ENCODE data around the gene BCL2L11.

BCL2L11 gene

GRCh38 chr2:111178296-111178695 is 57.6 kb downstream of the BCL2L11 start:
- H3K4me3 ChIP-seq (ENCODE audit: low read depth, low read length), result no peak overlapping the region
- TF ChIP-seq CTCF (IDR thresholded peaks at IDR 0.05; ENCODE audit: insufficient read depth, low read length, missing control alignments), result no peak
- POLR2A ChIA-PET, result no interaction called here
- DNase-seq (ENCODE audit: low read depth, low spot score), result no peak
- CTCF ChIA-PET, result interaction anchor here (1.1 to 3.1 kb wide), 3 partner anchors 10 to 523 kb away, joined by 3 to 8 read pairs (median 4); no protein-coding TSS in a partner anchor

GRCh38 chr2:111178730-111179405 is 58.2 kb downstream of the BCL2L11 start:
- ChIA-PET POLR2A (no interaction called here), CTCF (interaction anchor here (1.1 to 3.1 kb wide), 3 partner anchors 11 to 522 kb away, joined by 3 to 8 read pairs (median 4); no protein-coding TSS in a partner anchor)
- no peak overlapping the region for H3K4me3 ChIP-seq (ENCODE audit: low read depth, low read length)
- no peak for DNase-seq (ENCODE audit: low read depth, low spot score)
- TF ChIP-seq CTCF (IDR thresholded peaks at IDR 0.05; ENCODE audit: insufficient read depth, low read length, missing control alignments), result no peak

- no peak for TF ChIP-seq CTCF (IDR thresholded peaks at IDR 0.05; ENCODE audit: insufficient read depth, low read length, missing control alignments)
- POLR2A ChIA-PET, result no interaction called here
- H3K4me3 ChIP-seq (ENCODE audit: low read depth, low read length), result no peak overlapping the region
- CTCF ChIA-PET, result no interaction called here
- DNase-seq (ENCODE audit: low read depth, low spot score), result no peak
These were observed 61.4 kb downstream of the BCL2L11 start for GRCh38 chr2:111182121-111182520.

- TF ChIP-seq CTCF (IDR thresholded peaks at IDR 0.05; ENCODE audit: insufficient read depth, low read length, missing control alignments), result no peak
- DNase-seq (ENCODE audit: low read depth, low spot score), result no peak
- H3K4me3 ChIP-seq (ENCODE audit: low read depth, low read length), result no peak overlapping the region
- CTCF ChIA-PET, result no interaction called here
- POLR2A ChIA-PET, result no interaction called here
These were observed 62.0 kb downstream of the BCL2L11 start for GRCh38 chr2:111182740-111183139.

GRCh38 chr2:111184725-111185310 is 64.1 kb downstream of the BCL2L11 start:
- TF ChIP-seq CTCF (IDR thresholded peaks at IDR 0.05; ENCODE audit: insufficient read depth, low read length, missing control alignments), result no peak
- CTCF ChIA-PET, result no interaction called here
- H3K4me3 ChIP-seq (ENCODE audit: low read depth, low read length), result no peak overlapping the region
- DNase-seq (ENCODE audit: low read depth, low spot score), result no peak
- POLR2A ChIA-PET, result no interaction called here

GRCh38 chr2:111185361-111186022 is 64.8 kb downstream of the BCL2L11 start:
- no peak for TF ChIP-seq CTCF (IDR thresholded peaks at IDR 0.05; ENCODE audit: insufficient read depth, low read length, missing control alignments)
- no peak for DNase-seq (ENCODE audit: low read depth, low spot score)
- POLR2A ChIA-PET, result no interaction called here
- CTCF ChIA-PET, result interaction anchor here (1.2 kb wide), 1 partner anchor 23 kb away, joined by 4 read pairs; no protein-coding TSS in a partner anchor
- no peak overlapping the region for H3K4me3 ChIP-seq (ENCODE audit: low read depth, low read length)

Measured in AG04449 (cell line).